HG03575 (cell line): ENCODE measurements around the gene ZNF492.
"Not testable (repeated sequence)": the region's sequence is repeated elsewhere in the genome, so short reads cannot be mapped to it uniquely, and the experiment has no call there.

Experiments used
- ATAC-seq: cut with Tn5 transposase; IDR thresholded peaks from one replicate; pipeline ENCODE4 v1.9.1; 2021; ENCODE audit not compliant: unreplicated experiment, insufficient number of reproducible peaks, low FRiP score; ENCODE audit errors: extremely low read depth

The ZNF492 gene

GRCh38 chr19:22633706-22634449 is at the start of gene ZNF492:
TSS of gene ZNF492 (plus strand) at chr19:22634324. CDS start at chr19:22653400, 19,076 bp downstream.
- ATAC-seq, result not testable (repeated sequence)

- ATAC-seq, result no peak
These were observed 38.7 kb upstream of the ZNF492 start for GRCh38 chr19:22595422-22595821.

GRCh38 chr19:22595918-22596341 is 38.2 kb upstream of the ZNF492 start:
- ATAC-seq, result no peak

GRCh38 chr19:22600690-22601648 is 33.2 kb upstream of the ZNF492 start:
- ATAC-seq, result no peak

- ATAC-seq, result no peak
These were observed 32.1 kb upstream of the ZNF492 start for GRCh38 chr19:22601906-22602630.

GRCh38 chr19:22602631-22603272 is 31.4 kb upstream of the ZNF492 start:
- ATAC-seq, result no peak

GRCh38 chr19:22603518-22604440 is 30.3 kb upstream of the ZNF492 start:
- ATAC-seq, result no peak

GRCh38 chr19:22604571-22605274 is 29.4 kb upstream of the ZNF492 start:
- ATAC-seq, result no peak

- ATAC-seq, result no peak
These were observed 28.6 kb upstream of the ZNF492 start for GRCh38 chr19:22605275-22606211.

GRCh38 chr19:22606212-22606553 is 27.9 kb upstream of the ZNF492 start:
- no peak for ATAC-seq

- ATAC-seq, result no peak
These were observed 27.0 kb upstream of the ZNF492 start for GRCh38 chr19:22606954-22607652.

GRCh38 chr19:22607653-22608430 is 26.3 kb upstream of the ZNF492 start:
- ATAC-seq, result no peak

GRCh38 chr19:22608441-22608840 is 25.7 kb upstream of the ZNF492 start:
- no peak for ATAC-seq

GRCh38 chr19:22609630-22610029 is 24.5 kb upstream of the ZNF492 start:
- no peak for ATAC-seq

GRCh38 chr19:22610121-22610520 is 24.0 kb upstream of the ZNF492 start:
- no peak for ATAC-seq
